NK-92 (cell line): ENCODE results near the gene INTS6.
"Not testable (repeated sequence)": the region's sequence is repeated elsewhere in the genome, so short reads cannot be mapped to it uniquely, and the experiment has no call there.

Experiments used
- DNase-seq: peaks from one replicate; lab custom pipeline; 2025; ENCODE audit not compliant: unreplicated experiment; lab: John Stamatoyannopoulos, UW

Gene INTS6

GRCh38 chr13:51415339-51415738, 37.5 kb downstream of the INTS6 start:
- not testable (repeated sequence) for DNase-seq

- DNase-seq, result no peak
These were observed 40.4 kb downstream of the INTS6 start for GRCh38 chr13:51412431-51412830.

- DNase-seq, result no peak
These were observed 47.7 kb downstream of the INTS6 start for GRCh38 chr13:51405176-51405575.

- DNase-seq, result no peak
These were observed 55.4 kb downstream of the INTS6 start for GRCh38 chr13:51397262-51397941.

GRCh38 chr13:51396352-51396751, 56.5 kb downstream of the INTS6 start:
- DNase-seq, result no peak

- DNase-seq, result no peak
These were observed 58.1 kb downstream of the INTS6 start for GRCh38 chr13:51394724-51395123.

GRCh38 chr13:51385114-51385513, 67.7 kb downstream of the INTS6 start:
- DNase-seq, result no peak

- no peak for DNase-seq
These were observed 72.6 kb downstream of the INTS6 start for GRCh38 chr13:51380269-51380668.

GRCh38 chr13:51373451-51373850, 79.4 kb downstream of the INTS6 start:
- no peak for DNase-seq

- no peak for DNase-seq
These were observed 81.0 kb downstream of the INTS6 start for GRCh38 chr13:51371768-51372399.

- DNase-seq, result no peak
These were observed 82.0 kb downstream of the INTS6 start for GRCh38 chr13:51370811-51371210.

- DNase-seq, result no peak
These were observed 82.7 kb downstream of the INTS6 start for GRCh38 chr13:51370116-51370515.

GRCh38 chr13:51364404-51365008, 88.3 kb downstream of the INTS6 start:
- DNase-seq, result no peak

GRCh38 chr13:51363625-51364024, 89.2 kb downstream of the INTS6 start:
- no peak for DNase-seq

GRCh38 chr13:51361106-51361505, 91.7 kb downstream of the INTS6 start:
- no peak for DNase-seq

GRCh38 chr13:51360489-51360888, 92.3 kb downstream of the INTS6 start:
- DNase-seq, result no peak

GRCh38 chr13:51359352-51359751, 93.5 kb downstream of the INTS6 start:
- no peak for DNase-seq

- no peak for DNase-seq
These were observed 94.8 kb downstream of the INTS6 start for GRCh38 chr13:51357928-51358595.

- no peak for DNase-seq
These were observed 97.6 kb downstream of the INTS6 start for GRCh38 chr13:51355217-51355616.

- no peak for DNase-seq
These were observed 103.8 kb downstream of the INTS6 start for GRCh38 chr13:51349016-51349415.

- no peak for DNase-seq
These were observed 104.5 kb downstream of the INTS6 start for GRCh38 chr13:51348069-51348967.
